ENCODE results near the gene CADPS2.

DNA sequence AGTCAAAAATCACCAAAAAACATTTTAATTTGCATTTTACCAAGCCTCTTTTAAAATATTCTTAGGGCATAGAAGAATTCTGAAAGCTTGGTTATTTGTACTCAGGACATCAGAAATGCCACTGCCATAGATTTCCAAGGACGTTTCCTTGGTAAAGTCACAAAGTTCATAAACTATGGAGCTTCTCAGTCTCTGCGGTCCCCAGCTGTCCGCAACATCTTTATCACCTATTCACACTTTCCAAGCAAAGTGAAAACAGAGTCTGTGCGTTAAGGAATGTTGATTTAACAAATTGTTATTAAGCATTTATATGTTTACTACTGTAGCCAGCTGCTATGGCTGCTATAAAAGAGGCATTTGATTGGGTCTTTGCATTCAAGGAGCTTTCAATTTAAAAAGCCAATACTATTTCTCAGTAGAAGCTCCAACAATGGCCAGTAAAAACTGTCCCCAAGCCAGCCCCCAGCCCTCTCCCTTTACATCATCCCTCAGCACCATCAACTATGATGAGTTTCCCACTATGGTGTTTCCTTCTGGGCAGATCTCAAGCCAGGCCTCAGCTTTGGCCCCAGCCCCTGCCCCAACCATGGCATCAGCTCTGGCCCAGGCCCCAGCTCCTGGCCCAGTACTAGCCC is 36.8 kb downstream of the CADPS2 start:
- TF ChIP-seq, protein P1, sequence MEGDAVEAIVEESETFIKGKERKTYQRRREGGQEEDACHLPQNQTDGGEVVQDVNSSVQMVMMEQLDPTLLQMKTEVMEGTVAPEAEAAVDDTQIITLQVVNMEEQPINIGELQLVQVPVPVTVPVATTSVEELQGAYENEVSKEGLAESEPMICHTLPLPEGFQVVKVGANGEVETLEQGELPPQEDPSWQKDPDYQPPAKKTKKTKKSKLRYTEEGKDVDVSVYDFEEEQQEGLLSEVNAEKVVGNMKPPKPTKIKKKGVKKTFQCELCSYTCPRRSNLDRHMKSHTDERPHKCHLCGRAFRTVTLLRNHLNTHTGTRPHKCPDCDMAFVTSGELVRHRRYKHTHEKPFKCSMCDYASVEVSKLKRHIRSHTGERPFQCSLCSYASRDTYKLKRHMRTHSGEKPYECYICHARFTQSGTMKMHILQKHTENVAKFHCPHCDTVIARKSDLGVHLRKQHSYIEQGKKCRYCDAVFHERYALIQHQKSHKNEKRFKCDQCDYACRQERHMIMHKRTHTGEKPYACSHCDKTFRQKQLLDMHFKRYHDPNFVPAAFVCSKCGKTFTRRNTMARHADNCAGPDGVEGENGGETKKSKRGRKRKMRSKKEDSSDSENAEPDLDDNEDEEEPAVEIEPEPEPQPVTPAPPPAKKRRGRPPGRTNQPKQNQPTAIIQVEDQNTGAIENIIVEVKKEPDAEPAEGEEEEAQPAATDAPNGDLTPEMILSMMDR (IDR thresholded peaks at IDR 0.05): no peak
- TF ChIP-seq POLR2A (IDR thresholded peaks at IDR 0.05) (no peak), POLR2AphosphoS5 (IDR thresholded peaks at IDR 0.05) (no peak)
